ENCODE data around the gene SMYD3.

DNA sequence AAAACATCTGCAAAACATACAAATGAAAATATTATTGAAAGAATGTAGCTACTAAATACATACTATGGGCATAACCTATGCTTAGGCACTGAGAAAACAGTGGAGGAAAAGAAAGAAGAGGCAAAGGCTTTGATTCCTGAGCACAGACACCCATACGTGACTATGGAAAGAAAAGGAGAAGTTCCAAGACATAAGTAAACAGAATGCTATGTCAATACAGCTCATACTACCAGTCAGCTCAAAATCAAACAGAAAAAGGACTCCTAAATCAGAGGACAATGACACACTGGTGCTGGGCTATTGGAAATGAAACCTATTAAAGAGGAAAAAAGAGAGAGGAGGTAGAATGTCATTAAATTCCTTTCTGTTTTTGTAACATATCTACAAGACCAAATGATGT is 225.4 kb downstream of the SMYD3 start:
- TF ChIP-seq ZFP37 (tag by site-specific recombination; IDR thresholded peaks at IDR 0.05) = no peak
- TF ChIP-seq GFI1B (tag by site-specific recombination; IDR thresholded peaks at IDR 0.05) = no peak
- TF ChIP-seq, protein P1, sequence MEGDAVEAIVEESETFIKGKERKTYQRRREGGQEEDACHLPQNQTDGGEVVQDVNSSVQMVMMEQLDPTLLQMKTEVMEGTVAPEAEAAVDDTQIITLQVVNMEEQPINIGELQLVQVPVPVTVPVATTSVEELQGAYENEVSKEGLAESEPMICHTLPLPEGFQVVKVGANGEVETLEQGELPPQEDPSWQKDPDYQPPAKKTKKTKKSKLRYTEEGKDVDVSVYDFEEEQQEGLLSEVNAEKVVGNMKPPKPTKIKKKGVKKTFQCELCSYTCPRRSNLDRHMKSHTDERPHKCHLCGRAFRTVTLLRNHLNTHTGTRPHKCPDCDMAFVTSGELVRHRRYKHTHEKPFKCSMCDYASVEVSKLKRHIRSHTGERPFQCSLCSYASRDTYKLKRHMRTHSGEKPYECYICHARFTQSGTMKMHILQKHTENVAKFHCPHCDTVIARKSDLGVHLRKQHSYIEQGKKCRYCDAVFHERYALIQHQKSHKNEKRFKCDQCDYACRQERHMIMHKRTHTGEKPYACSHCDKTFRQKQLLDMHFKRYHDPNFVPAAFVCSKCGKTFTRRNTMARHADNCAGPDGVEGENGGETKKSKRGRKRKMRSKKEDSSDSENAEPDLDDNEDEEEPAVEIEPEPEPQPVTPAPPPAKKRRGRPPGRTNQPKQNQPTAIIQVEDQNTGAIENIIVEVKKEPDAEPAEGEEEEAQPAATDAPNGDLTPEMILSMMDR (tag by site-specific recombination; IDR thresholded peaks at IDR 0.05) = no peak
- no peak for TF ChIP-seq ZNF10 (tag by site-specific recombination; IDR thresholded peaks at IDR 0.05)
- TF ChIP-seq ZNF785 (tag by site-specific recombination; IDR thresholded peaks at IDR 0.05) = no peak
- no peak for TF ChIP-seq ZBTB1 (tag by site-specific recombination; IDR thresholded peaks at IDR 0.05)
- no peak for TF ChIP-seq ZBTB26 (tag by site-specific recombination; optimal IDR thresholded peaks at IDR 0.05)
- TF ChIP-seq ZNF146 (tag by site-specific recombination; IDR thresholded peaks at IDR 0.05) = no peak
- TF ChIP-seq, protein P2, sequence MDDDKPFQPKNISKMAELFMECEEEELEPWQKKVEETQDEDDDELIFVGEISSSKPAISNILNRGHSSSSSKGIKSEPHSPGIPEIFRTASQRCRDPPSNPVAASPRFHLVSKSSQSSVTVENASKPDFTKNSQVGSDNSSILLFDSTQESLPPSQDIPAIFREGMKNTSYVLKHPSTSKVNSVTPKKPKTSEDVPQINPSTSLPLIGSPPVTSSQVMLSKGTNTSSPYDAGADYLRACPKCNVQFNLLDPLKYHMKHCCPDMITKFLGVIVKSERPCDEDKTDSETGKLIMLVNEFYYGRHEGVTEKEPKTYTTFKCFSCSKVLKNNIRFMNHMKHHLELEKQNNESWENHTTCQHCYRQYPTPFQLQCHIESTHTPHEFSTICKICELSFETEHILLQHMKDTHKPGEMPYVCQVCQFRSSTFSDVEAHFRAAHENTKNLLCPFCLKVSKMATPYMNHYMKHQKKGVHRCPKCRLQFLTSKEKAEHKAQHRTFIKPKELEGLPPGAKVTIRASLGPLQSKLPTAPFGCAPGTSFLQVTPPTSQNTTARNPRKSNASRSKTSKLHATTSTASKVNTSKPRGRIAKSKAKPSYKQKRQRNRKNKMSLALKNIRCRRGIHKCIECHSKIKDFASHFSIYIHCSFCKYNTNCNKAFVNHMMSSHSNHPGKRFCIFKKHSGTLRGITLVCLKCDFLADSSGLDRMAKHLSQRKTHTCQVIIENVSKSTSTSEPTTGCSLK (tag by site-specific recombination; IDR thresholded peaks at IDR 0.05) = no peak
- no peak for TF ChIP-seq YY1 (tag by site-specific recombination; IDR thresholded peaks at IDR 0.05)
- TF ChIP-seq, protein P3, sequence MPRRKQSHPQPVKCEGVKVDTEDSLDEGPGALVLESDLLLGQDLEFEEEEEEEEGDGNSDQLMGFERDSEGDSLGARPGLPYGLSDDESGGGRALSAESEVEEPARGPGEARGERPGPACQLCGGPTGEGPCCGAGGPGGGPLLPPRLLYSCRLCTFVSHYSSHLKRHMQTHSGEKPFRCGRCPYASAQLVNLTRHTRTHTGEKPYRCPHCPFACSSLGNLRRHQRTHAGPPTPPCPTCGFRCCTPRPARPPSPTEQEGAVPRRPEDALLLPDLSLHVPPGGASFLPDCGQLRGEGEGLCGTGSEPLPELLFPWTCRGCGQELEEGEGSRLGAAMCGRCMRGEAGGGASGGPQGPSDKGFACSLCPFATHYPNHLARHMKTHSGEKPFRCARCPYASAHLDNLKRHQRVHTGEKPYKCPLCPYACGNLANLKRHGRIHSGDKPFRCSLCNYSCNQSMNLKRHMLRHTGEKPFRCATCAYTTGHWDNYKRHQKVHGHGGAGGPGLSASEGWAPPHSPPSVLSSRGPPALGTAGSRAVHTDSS (tag by site-specific recombination; IDR thresholded peaks at IDR 0.05) = no peak
- TF ChIP-seq ZNF623 (tag by site-specific recombination; IDR thresholded peaks at IDR 0.05) = no peak
- no peak for TF ChIP-seq KLF10 (tag by site-specific recombination; IDR thresholded peaks at IDR 0.05)
